ENCODE data around the gene HDGFL1.

HDGFL1 gene

GRCh38 chr6:22569281-22570184 is at the start of gene HDGFL1:
Gene HDGFL1, plus strand, starts transcription at chr6:22569566. Its CDS starts 10 bp downstream, at chr6:22569576.
- no peak for TF ChIP-seq CTCF (IDR thresholded peaks at IDR 0.05; ENCODE audit: low read depth, low read length)
- H3K4me3 ChIP-seq (replicated peaks in 1 of 2; ENCODE audit: low read depth in 2 of 2, low read length in 2 of 2) = no peak within 1 kb of the TSS
- DNase-seq (ENCODE audit: low read depth in 2 of 2) = no peak

- no peak for TF ChIP-seq CTCF (IDR thresholded peaks at IDR 0.05; ENCODE audit: low read depth, low read length)
- H3K4me3 ChIP-seq (replicated peaks in 1 of 2; ENCODE audit: low read depth in 2 of 2, low read length in 2 of 2) = no peak overlapping the region
These were observed 48.3 kb upstream of the HDGFL1 start for GRCh38 chr6:22521035-22521434.

GRCh38 chr6:22526736-22527135 is 42.6 kb upstream of the HDGFL1 start:
- no peak for DNase-seq (ENCODE audit: low read depth in 2 of 2)
- no peak for TF ChIP-seq CTCF (IDR thresholded peaks at IDR 0.05; ENCODE audit: low read depth, low read length)
- no peak overlapping the region for H3K4me3 ChIP-seq (replicated peaks in 1 of 2; ENCODE audit: low read depth in 2 of 2, low read length in 2 of 2)

More at GRCh38 chr6:22521035-22521434, 48.3 kb upstream of the HDGFL1 start:
- DNase-seq (ENCODE audit: low read depth in 2 of 2) = no peak

- H3K4me3 ChIP-seq (replicated peaks in 1 of 2; ENCODE audit: low read depth in 2 of 2, low read length in 2 of 2) = no peak overlapping the region
- no peak for TF ChIP-seq CTCF (IDR thresholded peaks at IDR 0.05; ENCODE audit: low read depth, low read length)
- no peak for DNase-seq (ENCODE audit: low read depth in 2 of 2)
These were observed 39.5 kb upstream of the HDGFL1 start for GRCh38 chr6:22529866-22530265.

- TF ChIP-seq CTCF (IDR thresholded peaks at IDR 0.05; ENCODE audit: low read depth, low read length) = no peak
- no peak overlapping the region for H3K4me3 ChIP-seq (replicated peaks in 1 of 2; ENCODE audit: low read depth in 2 of 2, low read length in 2 of 2)
- no peak for DNase-seq (ENCODE audit: low read depth in 2 of 2)
These were observed 38.9 kb upstream of the HDGFL1 start for GRCh38 chr6:22530506-22530905.

- TF ChIP-seq CTCF (IDR thresholded peaks at IDR 0.05; ENCODE audit: low read depth, low read length) = no peak
- H3K4me3 ChIP-seq (replicated peaks in 1 of 2; ENCODE audit: low read depth in 2 of 2, low read length in 2 of 2) = no peak overlapping the region
- DNase-seq (ENCODE audit: low read depth in 2 of 2) = no peak
These were observed 33.2 kb upstream of the HDGFL1 start for GRCh38 chr6:22536122-22536521.

All from cardiac fibroblast (primary cell).